BLaER1 treated with 17β-estradiol and CSF1 and Interleukin-3, amounts not matched to agents 10 nM and 100 nM (cell line): Measurements from ENCODE around the gene SEMA4B.
"Not testable (repeated sequence)": the region's sequence is repeated elsewhere in the genome, so short reads cannot be mapped to it uniquely, and the experiment has no call there.

ENCODE experiments used
- H3K27ac ChIP-seq, 11 experiments: shearing (Covaris generic); formaldehyde crosslinking; 2 replicates each; pipeline ENCODE4 v1.8.1; 2022
- H3K27me3 ChIP-seq, 11 experiments: shearing (Covaris generic); formaldehyde crosslinking; 2 replicates each; pipeline ENCODE4 v1.8.1; 2022
- H3K36me3 ChIP-seq, 11 experiments: shearing (Covaris generic); formaldehyde crosslinking; 2 replicates each; pipeline ENCODE4 v1.8.1; 2022
- H3K4me1 ChIP-seq, 10 experiments: shearing (Covaris generic); formaldehyde crosslinking; 2 replicates each; pipeline ENCODE4 v1.8.1; 2022
- H3K4me2 ChIP-seq, 11 experiments: shearing (Covaris generic); formaldehyde crosslinking; 2 replicates each; pipeline ENCODE4 v1.8.1; 2022
- H3K4me3 ChIP-seq, 10 experiments: shearing (Covaris generic); formaldehyde crosslinking; 2 replicates each; pipeline ENCODE4 v1.8.1; 2022
- H3K9ac ChIP-seq, 11 experiments: shearing (Covaris generic); formaldehyde crosslinking; 2 replicates each; pipeline ENCODE4 v1.8.1; 2022
- H3K9me3 ChIP-seq, 11 experiments: shearing (Covaris generic); formaldehyde crosslinking; replicated peaks in 1 of 11; 2 replicates each; pipeline ENCODE4 v1.8.1; 2022
- H4K20me1 ChIP-seq, 11 experiments: shearing (Covaris generic); formaldehyde crosslinking; 2 replicates each; pipeline ENCODE4 v1.8.1; 2022
- Cebpa-rat ChIP-seq, 11 experiments: shearing (Covaris generic); IDR thresholded peaks; 2 replicates each; pipeline ENCODE4 v1.8.1; 2022

SEMA4B gene

DNA sequence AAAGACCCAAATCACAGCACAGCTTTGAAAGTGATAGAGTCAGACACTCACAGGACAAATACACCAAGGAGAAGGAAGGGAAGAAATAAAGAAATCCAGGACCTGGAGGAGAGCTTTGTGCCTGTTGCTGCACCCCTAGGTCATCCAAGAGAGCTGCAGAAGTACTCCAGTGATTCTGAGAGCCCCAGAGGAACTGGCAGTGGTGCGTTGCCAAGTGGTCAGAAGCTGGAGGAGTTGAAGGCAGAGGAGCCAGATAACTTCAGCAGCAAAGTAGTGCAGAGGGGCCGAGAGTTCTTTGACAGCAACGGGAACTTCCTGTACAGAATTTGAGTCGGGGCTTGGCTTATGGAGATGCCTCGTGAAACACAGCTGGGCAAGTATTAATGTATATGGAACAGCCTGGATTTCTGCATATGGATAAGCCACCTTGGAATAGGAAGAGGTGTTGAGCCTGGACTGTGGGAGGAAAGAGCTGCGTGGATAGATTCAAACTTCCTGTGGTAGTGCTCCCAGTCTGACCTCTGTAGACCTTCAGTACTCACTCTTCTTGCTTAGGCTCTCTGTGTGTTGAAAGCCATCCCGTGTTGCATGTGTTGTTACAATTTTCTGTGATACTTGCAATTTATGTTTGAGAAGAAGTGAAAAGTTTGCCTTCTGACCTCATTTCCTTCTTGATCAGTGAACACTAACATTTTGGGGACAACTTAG lies 70.5 kb downstream of the SEMA4B start:
- Histone ChIP-seq H3K27me3 (no peaks in the 10 kb centered on the region), H3K4me1 (peaks cover 27 to 59% (median 41%) of the 10 kb centered on the region in 10 experiments), H4K20me1 (peaks cover 34 to 97% (median 77%) of the 10 kb centered on the region in 11 experiments; a peak in 20 of 22 replicates), H3K9ac (peak overlapping the region in 3 of 11 experiments; percentile 2 to 10 (median 5); a peak in 1 of 22 replicates), H3K9me3 (no peaks in the 10 kb centered on the region), H3K4me3 (no peak overlapping the region), H3K4me2 (peak overlapping the region in 2 of 11 experiments; percentile 3 to 4; a peak in 2 of 22 replicates), H3K36me3 (peaks cover 65 to 96% (median 89%) of the 10 kb centered on the region in 11 experiments), H3K27ac (no peak overlapping the region)
- no peak for TF ChIP-seq Cebpa-rat (IDR thresholded peaks at IDR 0.05)

DNA sequence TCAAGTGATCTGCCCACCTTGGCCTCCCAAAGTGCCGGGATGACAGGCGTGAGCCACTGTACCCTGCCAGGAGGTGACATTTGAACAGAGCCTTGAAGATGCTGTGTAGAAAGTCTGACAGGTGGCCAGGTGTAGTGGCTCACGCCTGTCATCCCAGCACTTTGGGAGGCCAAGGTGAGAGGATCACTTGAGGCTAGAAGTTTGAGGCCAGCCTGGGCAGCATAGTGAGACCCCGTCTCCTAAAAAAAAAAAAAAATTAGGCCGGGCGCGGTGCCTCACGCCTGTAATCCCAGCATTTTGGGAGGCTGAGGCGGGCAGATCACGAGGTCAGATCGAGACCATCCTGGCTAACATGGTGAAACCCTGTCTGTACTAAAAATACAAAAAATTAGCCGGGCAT lies 77.3 kb downstream of the SEMA4B start:
- H3K9me3 ChIP-seq, H3K27ac ChIP-seq: not testable (repeated sequence)
- peaks cover 0 to 12% (median 5%) of the 10 kb centered on the region in 10 experiments; a peak in 4 of 20 replicates for H3K4me1 ChIP-seq

More for the DNA sequence above, 77.3 kb downstream of the SEMA4B start:
- H4K20me1 ChIP-seq, result peaks cover 0 to 44% (median 13%) of the 10 kb centered on the region in 11 experiments; a peak in 14 of 22 replicates
- not testable (repeated sequence) for H3K4me3 ChIP-seq, H3K9ac ChIP-seq, H3K4me2 ChIP-seq, H3K27me3 ChIP-seq
- peaks cover 17 to 39% (median 27%) of the 10 kb centered on the region in 11 experiments for H3K36me3 ChIP-seq
